DOHH2 (cell line): ENCODE results near the gene FAM53B.

Experiments used
- EZH2phosphoT487 ChIP-seq: fragments of 200-600 bp; sonication (generic); IDR thresholded peaks from 2 replicates; pipeline ENCODE4 v1.6.1; 2017; ENCODE audit warnings: borderline replicate concordance, mild to moderate bottlenecking, antibody characterized with exemption, low read length, moderate library complexity, mixed read lengths
- TF ChIP-seq, protein P1 (sequence below): fragments of 200-600 bp; sonication (generic); IDR thresholded peaks from one replicate; pipeline ENCODE4 v1.5.1; 2014; ENCODE audit warnings: antibody characterized with exemption, mild to moderate bottlenecking, low read depth, low read length; ENCODE audit not compliant: poor library complexity, severe bottlenecking

DNA sequence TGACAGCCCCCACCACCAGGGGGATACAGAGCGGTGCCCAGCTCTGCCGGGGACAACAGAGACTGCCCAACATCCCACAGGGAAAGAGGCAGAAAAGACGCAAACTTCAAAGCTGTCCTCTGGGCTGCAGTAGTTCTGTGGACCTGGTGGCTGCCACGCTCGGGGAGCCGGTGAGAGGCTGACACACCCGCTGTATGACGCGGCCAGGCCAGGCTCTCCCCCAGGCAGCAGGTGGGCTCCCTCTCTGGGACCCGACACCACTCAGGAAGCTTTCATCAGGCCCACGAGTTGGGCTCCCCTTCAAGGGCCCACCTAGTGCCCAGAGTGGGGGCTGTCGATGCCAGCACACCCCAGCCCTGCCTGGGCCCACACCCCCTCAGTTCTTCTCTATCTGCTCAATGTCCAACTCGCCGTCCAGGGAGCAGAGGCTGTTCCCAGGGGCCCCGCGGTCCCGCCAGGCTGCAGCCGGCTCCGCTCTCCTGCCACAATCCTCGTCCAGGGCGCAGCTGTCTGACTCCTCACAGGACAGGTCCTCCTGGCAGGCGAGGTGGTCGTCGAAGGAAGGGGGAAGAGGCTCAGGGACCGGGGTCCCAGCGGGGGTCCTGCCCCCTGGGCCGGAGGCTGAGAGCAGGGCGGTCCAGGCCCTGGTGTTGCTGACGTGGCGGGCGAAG lies 121.2 kb downstream of the FAM53B start:
- TF ChIP-seq, protein P1, sequence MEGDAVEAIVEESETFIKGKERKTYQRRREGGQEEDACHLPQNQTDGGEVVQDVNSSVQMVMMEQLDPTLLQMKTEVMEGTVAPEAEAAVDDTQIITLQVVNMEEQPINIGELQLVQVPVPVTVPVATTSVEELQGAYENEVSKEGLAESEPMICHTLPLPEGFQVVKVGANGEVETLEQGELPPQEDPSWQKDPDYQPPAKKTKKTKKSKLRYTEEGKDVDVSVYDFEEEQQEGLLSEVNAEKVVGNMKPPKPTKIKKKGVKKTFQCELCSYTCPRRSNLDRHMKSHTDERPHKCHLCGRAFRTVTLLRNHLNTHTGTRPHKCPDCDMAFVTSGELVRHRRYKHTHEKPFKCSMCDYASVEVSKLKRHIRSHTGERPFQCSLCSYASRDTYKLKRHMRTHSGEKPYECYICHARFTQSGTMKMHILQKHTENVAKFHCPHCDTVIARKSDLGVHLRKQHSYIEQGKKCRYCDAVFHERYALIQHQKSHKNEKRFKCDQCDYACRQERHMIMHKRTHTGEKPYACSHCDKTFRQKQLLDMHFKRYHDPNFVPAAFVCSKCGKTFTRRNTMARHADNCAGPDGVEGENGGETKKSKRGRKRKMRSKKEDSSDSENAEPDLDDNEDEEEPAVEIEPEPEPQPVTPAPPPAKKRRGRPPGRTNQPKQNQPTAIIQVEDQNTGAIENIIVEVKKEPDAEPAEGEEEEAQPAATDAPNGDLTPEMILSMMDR = no peak
- no peak for TF ChIP-seq EZH2phosphoT487
